ENCODE results near the gene MAGEB17. TPM values are rescaled to one million over a fixed set of nuclear protein-coding genes. Genes with fewer than 3 reads are reported as not detected.
"Not testable (repeated sequence)": the region's sequence is repeated elsewhere in the genome, so short reads cannot be mapped to it uniquely, and the experiment has no call there.

The MAGEB17 gene
- total RNA-seq, 1 donor from 2014 or later, result not detected

DNA sequence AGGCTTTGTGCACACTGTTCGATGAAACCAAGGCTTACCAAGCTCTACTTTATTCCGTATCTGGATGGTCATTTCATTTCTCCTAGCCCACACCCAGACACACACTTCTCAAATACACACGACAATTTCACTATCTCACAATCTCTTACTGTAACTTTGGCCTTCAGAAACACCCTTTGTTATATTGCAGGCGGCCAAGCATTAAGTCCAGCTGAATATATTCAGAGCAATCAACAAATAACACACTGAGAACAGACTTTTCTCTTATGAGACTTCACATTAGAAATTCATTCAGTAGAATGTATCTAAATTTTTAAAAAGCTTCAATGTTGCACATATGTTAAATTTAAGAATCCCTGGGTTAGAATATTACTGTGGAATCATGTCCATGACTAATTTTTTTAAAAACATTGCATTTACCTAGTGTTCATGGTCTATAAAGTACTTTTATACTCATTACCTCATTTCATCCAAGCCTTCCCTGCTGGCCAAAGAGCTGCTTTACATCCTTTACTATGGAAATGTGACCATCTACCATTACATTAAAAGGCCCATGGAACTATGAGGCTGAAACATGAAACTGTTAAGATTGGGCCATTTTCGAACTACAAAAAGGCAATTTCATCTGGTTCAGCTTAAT lies 10.5 kb upstream of the MAGEB17 start:
- Mint-ChIP-seq H3K27ac (no peak overlapping the region), H3K4me3 (no peak overlapping the region), H3K9me3 (peaks cover 3% of the 10 kb centered on the region), H3K4me1 (peaks cover 22% of the 10 kb centered on the region), H3K36me3 (no peaks in the 10 kb centered on the region), H3K27me3 (ENCODE audit: low read depth) (no peaks in the 10 kb centered on the region)
- TF ChIP-seq, protein P1, sequence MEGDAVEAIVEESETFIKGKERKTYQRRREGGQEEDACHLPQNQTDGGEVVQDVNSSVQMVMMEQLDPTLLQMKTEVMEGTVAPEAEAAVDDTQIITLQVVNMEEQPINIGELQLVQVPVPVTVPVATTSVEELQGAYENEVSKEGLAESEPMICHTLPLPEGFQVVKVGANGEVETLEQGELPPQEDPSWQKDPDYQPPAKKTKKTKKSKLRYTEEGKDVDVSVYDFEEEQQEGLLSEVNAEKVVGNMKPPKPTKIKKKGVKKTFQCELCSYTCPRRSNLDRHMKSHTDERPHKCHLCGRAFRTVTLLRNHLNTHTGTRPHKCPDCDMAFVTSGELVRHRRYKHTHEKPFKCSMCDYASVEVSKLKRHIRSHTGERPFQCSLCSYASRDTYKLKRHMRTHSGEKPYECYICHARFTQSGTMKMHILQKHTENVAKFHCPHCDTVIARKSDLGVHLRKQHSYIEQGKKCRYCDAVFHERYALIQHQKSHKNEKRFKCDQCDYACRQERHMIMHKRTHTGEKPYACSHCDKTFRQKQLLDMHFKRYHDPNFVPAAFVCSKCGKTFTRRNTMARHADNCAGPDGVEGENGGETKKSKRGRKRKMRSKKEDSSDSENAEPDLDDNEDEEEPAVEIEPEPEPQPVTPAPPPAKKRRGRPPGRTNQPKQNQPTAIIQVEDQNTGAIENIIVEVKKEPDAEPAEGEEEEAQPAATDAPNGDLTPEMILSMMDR (IDR thresholded peaks at IDR 0.05; ENCODE audit: unreplicated experiment), result no peak
- no peak for DNase-seq (ENCODE audit: low spot score in 2 of 2, unreplicated experiment in 2 of 2)

DNA sequence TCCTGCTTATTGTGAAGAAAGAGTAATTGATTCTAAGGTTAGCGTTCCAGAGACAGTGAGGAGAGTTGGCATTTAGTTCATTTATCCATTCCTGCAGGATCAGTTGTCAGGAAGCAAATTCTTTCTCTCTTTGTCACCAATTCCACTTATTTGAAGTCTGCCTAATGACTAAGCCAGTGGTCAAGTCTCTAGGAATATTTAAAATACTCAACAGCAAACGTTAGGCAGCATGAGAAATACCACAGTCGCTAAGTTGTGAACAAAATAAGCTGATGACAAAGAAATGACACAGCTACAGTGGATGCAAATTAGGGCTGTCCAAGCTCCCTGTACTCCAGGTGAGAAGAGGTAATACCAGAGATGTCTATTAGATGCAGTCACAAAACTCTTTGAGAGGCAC lies 6.6 kb upstream of the MAGEB17 start:
- Mint-ChIP-seq H3K36me3 (no peaks in the 10 kb centered on the region), H3K9me3 (no peaks in the 10 kb centered on the region), H3K27me3 (ENCODE audit: low read depth) (no peaks in the 10 kb centered on the region), H3K4me1 (peaks cover 18% of the 10 kb centered on the region), H3K27ac (no peak overlapping the region), H3K4me3 (no peak overlapping the region)
- TF ChIP-seq, protein P1 (IDR thresholded peaks at IDR 0.05; ENCODE audit: unreplicated experiment), result no peak
- DNase-seq (ENCODE audit: low spot score in 2 of 2, unreplicated experiment in 2 of 2), result no peak

DNA sequence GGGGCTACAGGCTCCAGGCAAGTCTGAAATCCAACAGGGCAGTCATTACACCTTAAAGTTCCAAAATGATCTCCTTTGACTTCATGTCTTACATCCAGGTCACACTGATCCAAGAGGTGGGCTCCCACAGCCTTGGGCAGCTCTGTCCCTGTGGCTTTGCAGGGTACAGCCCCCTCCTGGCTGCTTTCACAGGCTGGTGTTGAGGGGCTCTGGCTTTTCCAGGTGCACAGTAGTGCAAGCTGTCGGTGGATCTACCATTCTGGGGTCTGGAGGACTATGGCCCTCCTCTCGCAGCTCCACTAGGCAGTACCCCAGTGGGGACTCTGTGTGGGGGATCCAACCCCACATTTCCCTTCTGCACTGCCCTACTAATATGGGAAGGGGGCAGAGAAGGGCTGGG lies 6.1 kb upstream of the MAGEB17 start:
- H3K36me3 Mint-ChIP-seq; DNase-seq (ENCODE audit: low spot score in 2 of 2, unreplicated experiment in 2 of 2); H3K9me3 Mint-ChIP-seq; H3K27ac Mint-ChIP-seq; H3K27me3 Mint-ChIP-seq (ENCODE audit: low read depth); H3K4me3 Mint-ChIP-seq: not testable (repeated sequence)
- H3K4me1 Mint-ChIP-seq, result peaks cover 17% of the 10 kb centered on the region

DNA sequence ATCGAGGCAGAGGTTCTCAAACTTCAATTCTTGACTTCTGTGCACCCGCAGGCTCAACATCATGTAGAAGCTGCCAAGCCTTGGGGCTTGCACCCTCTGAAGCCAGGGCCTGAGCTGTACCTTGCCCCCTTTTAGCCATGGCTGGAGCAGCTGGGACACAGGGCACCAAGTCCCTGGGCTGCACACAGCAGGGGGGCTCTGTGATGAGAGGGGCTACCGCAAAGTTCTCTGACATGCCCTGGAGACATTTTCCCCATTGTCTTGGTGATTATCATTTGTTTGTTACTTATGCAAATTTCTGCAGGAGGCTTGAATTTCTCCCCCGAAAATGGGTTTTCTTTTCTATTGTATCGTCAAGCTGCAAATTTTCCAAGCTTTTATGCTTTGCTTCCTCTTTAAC lies 4.9 kb upstream of the MAGEB17 start:
- Mint-ChIP-seq H3K36me3 (no peaks in the 10 kb centered on the region), H3K4me1 (peaks cover 17% of the 10 kb centered on the region), H3K9me3 (peaks cover 4% of the 10 kb centered on the region), H3K27me3 (ENCODE audit: low read depth) (no peaks in the 10 kb centered on the region), H3K4me3 (no peak overlapping the region), H3K27ac (no peak overlapping the region)
- DNase-seq (ENCODE audit: low spot score in 2 of 2, unreplicated experiment in 2 of 2), result no peak
- TF ChIP-seq, protein P1 (IDR thresholded peaks at IDR 0.05; ENCODE audit: unreplicated experiment), result no peak

DNA sequence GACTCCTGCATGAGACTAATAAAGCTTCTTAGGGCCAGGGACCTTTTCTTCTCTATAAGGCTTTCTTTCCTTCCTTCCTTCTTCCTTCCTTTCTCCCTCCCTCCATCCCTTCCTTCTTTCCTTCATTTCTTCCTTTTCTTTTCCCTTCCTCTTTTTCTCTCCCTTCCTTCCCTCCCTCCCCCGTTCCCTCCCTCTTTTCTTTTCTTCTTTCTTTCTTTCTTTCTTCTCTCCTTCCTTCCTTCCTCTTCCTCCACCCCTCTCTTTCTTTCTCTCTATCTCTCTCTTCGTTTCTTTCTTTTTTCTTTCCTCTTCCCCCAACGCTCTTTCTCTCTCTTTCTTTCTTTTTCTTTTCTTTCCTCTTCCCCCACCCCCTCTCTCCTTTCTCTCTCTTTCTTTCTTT lies 2.5 kb upstream of the MAGEB17 start:
- TF ChIP-seq, protein P1 (IDR thresholded peaks at IDR 0.05; ENCODE audit: unreplicated experiment), result no peak
- H3K4me1 Mint-ChIP-seq, result peaks cover 17% of the 10 kb centered on the region
- H3K4me3 Mint-ChIP-seq, result no peak overlapping the region
- no peak overlapping the region for H3K27ac Mint-ChIP-seq
- H3K9me3 Mint-ChIP-seq, result peaks cover 4% of the 10 kb centered on the region
- no peak for DNase-seq (ENCODE audit: low spot score in 2 of 2, unreplicated experiment in 2 of 2)
- H3K27me3 Mint-ChIP-seq (ENCODE audit: low read depth), result no peaks in the 10 kb centered on the region
- no peaks in the 10 kb centered on the region for H3K36me3 Mint-ChIP-seq

DNA sequence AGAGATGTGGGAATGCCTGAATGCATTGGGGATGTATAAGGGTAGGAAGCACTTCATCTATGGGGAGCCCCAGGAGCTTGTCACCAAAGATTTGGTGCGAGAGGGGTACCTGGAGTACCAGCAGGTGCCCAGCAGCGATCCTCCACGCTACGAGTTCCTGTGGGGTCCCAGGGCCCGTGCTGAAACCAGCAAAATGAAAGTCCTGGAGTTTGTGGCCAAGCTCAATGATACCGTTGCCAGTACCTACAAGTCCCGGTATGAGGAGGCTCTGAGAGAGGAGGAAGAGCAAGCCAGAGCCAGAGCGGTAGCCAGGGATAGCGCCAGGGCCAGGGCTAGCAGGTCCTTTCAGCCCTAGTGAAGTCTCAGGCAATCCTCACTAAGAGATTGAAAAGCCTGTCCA lies 3.8 kb downstream of the MAGEB17 start:
- peaks cover 3% of the 10 kb centered on the region for H3K4me1 Mint-ChIP-seq
- no peak overlapping the region for H3K4me3 Mint-ChIP-seq
- H3K27me3 Mint-ChIP-seq (ENCODE audit: low read depth), result no peaks in the 10 kb centered on the region
- H3K36me3 Mint-ChIP-seq, result no peaks in the 10 kb centered on the region
- H3K27ac Mint-ChIP-seq, result no peak overlapping the region
- TF ChIP-seq, protein P1 (IDR thresholded peaks at IDR 0.05; ENCODE audit: unreplicated experiment), result no peak
- peaks cover 4% of the 10 kb centered on the region for H3K9me3 Mint-ChIP-seq
- no peak for DNase-seq (ENCODE audit: low spot score in 2 of 2, unreplicated experiment in 2 of 2)

Data from mesothelial cell of epicardium (in vitro differentiated cells).